Stimulated activated naive CD8-positive, alpha-beta T cell treated with anti-CD3 and anti-CD28 coated beads, Interleukin-15, Interleukin-2, amounts not matched to agents 100 ng/mL and 50 ng/mL, for 24 hours (primary cell): ENCODE data around the gene MAST2.
"Not testable (repeated sequence)": the region's sequence is repeated elsewhere in the genome, so short reads cannot be mapped to it uniquely, and the experiment has no call there.

Source experiments
- H3K27ac Mint-ChIP-seq: one replicate; pipeline ENCODE4 v1.8.0; 2021; ENCODE audit warnings: mild to moderate bottlenecking, mixed read lengths
- H3K27me3 Mint-ChIP-seq: one replicate; pipeline ENCODE4 v1.8.0; 2021; ENCODE audit warnings: mixed read lengths
- H3K36me3 Mint-ChIP-seq: one replicate; pipeline ENCODE4 v1.8.0; 2021; ENCODE audit warnings: low read depth, mixed read lengths
- H3K4me1 Mint-ChIP-seq: one replicate; pipeline ENCODE4 v1.8.0; 2021; ENCODE audit warnings: low read depth, mixed read lengths
- H3K4me3 Mint-ChIP-seq: one replicate; pipeline ENCODE4 v1.8.0; 2021; ENCODE audit warnings: mild to moderate bottlenecking, mixed read lengths
- H3K9me3 Mint-ChIP-seq: one replicate; pipeline ENCODE4 v1.8.0; 2021; ENCODE audit warnings: mixed read lengths

MAST2 gene

GRCh38 chr1:45862008-45862407 is 58.6 kb downstream of the MAST2 start:
- no peaks in the 10 kb centered on the region for H3K27me3 Mint-ChIP-seq
- H3K4me3 Mint-ChIP-seq = no peak overlapping the region
- H3K27ac Mint-ChIP-seq = peak overlapping the region; percentile 45
- H3K4me1 Mint-ChIP-seq = peaks cover 20% of the 10 kb centered on the region
- no peaks in the 10 kb centered on the region for H3K9me3 Mint-ChIP-seq
- no peaks in the 10 kb centered on the region for H3K36me3 Mint-ChIP-seq

- no peak overlapping the region for H3K27ac Mint-ChIP-seq
- peaks cover 29% of the 10 kb centered on the region for H3K4me1 Mint-ChIP-seq
- no peaks in the 10 kb centered on the region for H3K36me3 Mint-ChIP-seq
- H3K4me3 Mint-ChIP-seq = no peak overlapping the region
- H3K9me3 Mint-ChIP-seq = no peaks in the 10 kb centered on the region
- no peaks in the 10 kb centered on the region for H3K27me3 Mint-ChIP-seq
Measured at GRCh38 chr1:45863218-45863617, 59.8 kb downstream of the MAST2 start.

GRCh38 chr1:45864167-45865106 is 61.0 kb downstream of the MAST2 start:
- H3K27me3 Mint-ChIP-seq = no peaks in the 10 kb centered on the region
- H3K9me3 Mint-ChIP-seq = no peaks in the 10 kb centered on the region
- no peak overlapping the region for H3K4me3 Mint-ChIP-seq
- H3K27ac Mint-ChIP-seq = no peak overlapping the region
- H3K4me1 Mint-ChIP-seq = peaks cover 34% of the 10 kb centered on the region
- no peaks in the 10 kb centered on the region for H3K36me3 Mint-ChIP-seq

- no peaks in the 10 kb centered on the region for H3K9me3 Mint-ChIP-seq
- H3K4me1 Mint-ChIP-seq = peaks cover 19% of the 10 kb centered on the region
- no peak overlapping the region for H3K4me3 Mint-ChIP-seq
- H3K36me3 Mint-ChIP-seq = no peaks in the 10 kb centered on the region
- H3K27me3 Mint-ChIP-seq = no peaks in the 10 kb centered on the region
- no peak overlapping the region for H3K27ac Mint-ChIP-seq
Measured at GRCh38 chr1:45867697-45868348, 64.4 kb downstream of the MAST2 start.

- Mint-ChIP-seq H3K4me1 (peaks cover 14% of the 10 kb centered on the region), H3K4me3 (no peak overlapping the region), H3K9me3 (no peaks in the 10 kb centered on the region), H3K27ac (no peak overlapping the region), H3K36me3 (no peaks in the 10 kb centered on the region), H3K27me3 (no peaks in the 10 kb centered on the region)
Measured at GRCh38 chr1:45868861-45869260, 65.4 kb downstream of the MAST2 start.

GRCh38 chr1:45870500-45870899 is 67.1 kb downstream of the MAST2 start:
- no peak overlapping the region for H3K4me3 Mint-ChIP-seq
- H3K36me3 Mint-ChIP-seq = no peaks in the 10 kb centered on the region

GRCh38 chr1:45872173-45872801 is 68.9 kb downstream of the MAST2 start:
- H3K9me3 Mint-ChIP-seq, H3K27ac Mint-ChIP-seq, H3K36me3 Mint-ChIP-seq, H3K27me3 Mint-ChIP-seq, H3K4me3 Mint-ChIP-seq: not testable (repeated sequence)
- peaks cover 14% of the 10 kb centered on the region for H3K4me1 Mint-ChIP-seq

More at GRCh38 chr1:45870500-45870899, 67.1 kb downstream of the MAST2 start:
- Mint-ChIP-seq H3K4me1 (peaks cover 14% of the 10 kb centered on the region), H3K9me3 (no peaks in the 10 kb centered on the region), H3K27ac (no peak overlapping the region), H3K27me3 (no peaks in the 10 kb centered on the region)

GRCh38 chr1:45876000-45876617 is 72.7 kb downstream of the MAST2 start:
- Mint-ChIP-seq H3K9me3 (no peaks in the 10 kb centered on the region), H3K36me3 (no peaks in the 10 kb centered on the region), H3K27me3 (no peaks in the 10 kb centered on the region), H3K4me3 (no peak overlapping the region), H3K27ac (no peak overlapping the region), H3K4me1 (no peaks in the 10 kb centered on the region)

- Mint-ChIP-seq H3K4me1 (no peaks in the 10 kb centered on the region), H3K27me3 (no peaks in the 10 kb centered on the region), H3K36me3 (no peaks in the 10 kb centered on the region), H3K4me3 (no peak overlapping the region), H3K27ac (no peak overlapping the region), H3K9me3 (no peaks in the 10 kb centered on the region)
Measured at GRCh38 chr1:45877264-45877663, 73.9 kb downstream of the MAST2 start.

- no peaks in the 10 kb centered on the region for H3K9me3 Mint-ChIP-seq
- no peak overlapping the region for H3K27ac Mint-ChIP-seq
- H3K4me1 Mint-ChIP-seq = no peaks in the 10 kb centered on the region
- H3K36me3 Mint-ChIP-seq = no peaks in the 10 kb centered on the region
- no peaks in the 10 kb centered on the region for H3K27me3 Mint-ChIP-seq
- no peak overlapping the region for H3K4me3 Mint-ChIP-seq
Measured at GRCh38 chr1:45879885-45880598, 76.6 kb downstream of the MAST2 start.

- Mint-ChIP-seq H3K36me3 (no peaks in the 10 kb centered on the region), H3K9me3 (no peaks in the 10 kb centered on the region), H3K4me3 (no peak overlapping the region), H3K27me3 (no peaks in the 10 kb centered on the region), H3K4me1 (no peaks in the 10 kb centered on the region), H3K27ac (no peak overlapping the region)
Measured at GRCh38 chr1:45880930-45881329, 77.5 kb downstream of the MAST2 start.

GRCh38 chr1:45883658-45884057 is 80.2 kb downstream of the MAST2 start:
- Mint-ChIP-seq H3K27ac (no peak overlapping the region), H3K4me1 (peaks cover 20% of the 10 kb centered on the region)

GRCh38 chr1:45884700-45885099 is 81.3 kb downstream of the MAST2 start:
- no peak overlapping the region for H3K4me3 Mint-ChIP-seq
- no peaks in the 10 kb centered on the region for H3K27me3 Mint-ChIP-seq
- no peaks in the 10 kb centered on the region for H3K9me3 Mint-ChIP-seq
- no peaks in the 10 kb centered on the region for H3K36me3 Mint-ChIP-seq
- H3K4me1 Mint-ChIP-seq = peaks cover 23% of the 10 kb centered on the region
- H3K27ac Mint-ChIP-seq = no peak overlapping the region

More at GRCh38 chr1:45883658-45884057, 80.2 kb downstream of the MAST2 start:
- Mint-ChIP-seq H3K9me3 (no peaks in the 10 kb centered on the region), H3K4me3 (no peak overlapping the region), H3K36me3 (no peaks in the 10 kb centered on the region), H3K27me3 (no peaks in the 10 kb centered on the region)

GRCh38 chr1:45886229-45886628 is 82.8 kb downstream of the MAST2 start:
- peaks cover 8% of the 10 kb centered on the region for H3K36me3 Mint-ChIP-seq
- peaks cover 30% of the 10 kb centered on the region for H3K4me1 Mint-ChIP-seq
- H3K27ac Mint-ChIP-seq = no peak overlapping the region
- H3K27me3 Mint-ChIP-seq = no peaks in the 10 kb centered on the region
- no peak overlapping the region for H3K4me3 Mint-ChIP-seq
- H3K9me3 Mint-ChIP-seq = no peaks in the 10 kb centered on the region
